Muscle of leg (tissue), 11 donors: Measurements from ENCODE around the gene MTHFD1. TPM values are rescaled to one million over a fixed set of nuclear protein-coding genes. Genes with fewer than 3 reads are reported as not detected.
"Not testable (repeated sequence)": the region's sequence is repeated elsewhere in the genome, so short reads cannot be mapped to it uniquely, and the experiment has no call there.

Experiments
- DNase-seq: peaks from one replicate; pipeline ENCODE4 v3.0.0; 2013
- H3K27ac ChIP-seq: one replicate; pipeline ENCODE4 v1.5.1; 2013; ENCODE audit warnings: mild to moderate bottlenecking, low read length, control low read depth
- H3K27me3 ChIP-seq: one replicate; pipeline ENCODE4 v1.6.1; 2013; ENCODE audit warnings: low read length; ENCODE audit not compliant: control insufficient read depth, insufficient read depth
- H3K36me3 ChIP-seq: one replicate; pipeline ENCODE4 v1.6.1; 2013; ENCODE audit warnings: low read length; ENCODE audit not compliant: control insufficient read depth, insufficient read depth
- H3K4me1 ChIP-seq: one replicate; pipeline ENCODE4 v1.6.1; 2013; ENCODE audit warnings: low read length; ENCODE audit not compliant: control insufficient read depth, insufficient read depth
- H3K4me3 ChIP-seq: one replicate; pipeline ENCODE4 v1.5.1; 2013; ENCODE audit warnings: low read length, control low read depth
- H3K9me3 ChIP-seq: replicated peaks from 2 replicates; pipeline ENCODE4 v1.6.1; 2013; ENCODE audit warnings: low read depth, low read length; ENCODE audit not compliant: control insufficient read depth
- WGBS: methylation state at CpG from one replicate; pipeline ENCODE4 v1.1.5; 2013; ENCODE audit warnings: missing lambda C conversion rate; ENCODE audit not compliant: insufficient coverage; 5-methylcytosine and 5-hydroxymethylcytosine counted together
- polyA plus RNA-seq, 8 donors: library from polyadenylated mRNA; unstranded; fragments of 120-200 nt; gene quantifications; one replicate each; pipeline versions ENCODE4 v1.2.1 to v1.2.3, GENCODE V29; 2013; ENCODE audit warnings: inconsistent platforms in 1 of 8, low replicate concordance in 1 of 8; ENCODE audit not compliant: insufficient read length in 8 of 8, insufficient read depth in 1 of 8
- total RNA-seq: library from RNA; stranded (reverse); fragments of 120-200 nt; gene quantifications from one replicate; pipeline ENCODE4 v1.2.4, GENCODE V29; 2013

The MTHFD1 gene
- total and polyA plus RNA-seq, 9 donors, result 21.2 to 52.9 (median 45.4) TPM

DNA sequence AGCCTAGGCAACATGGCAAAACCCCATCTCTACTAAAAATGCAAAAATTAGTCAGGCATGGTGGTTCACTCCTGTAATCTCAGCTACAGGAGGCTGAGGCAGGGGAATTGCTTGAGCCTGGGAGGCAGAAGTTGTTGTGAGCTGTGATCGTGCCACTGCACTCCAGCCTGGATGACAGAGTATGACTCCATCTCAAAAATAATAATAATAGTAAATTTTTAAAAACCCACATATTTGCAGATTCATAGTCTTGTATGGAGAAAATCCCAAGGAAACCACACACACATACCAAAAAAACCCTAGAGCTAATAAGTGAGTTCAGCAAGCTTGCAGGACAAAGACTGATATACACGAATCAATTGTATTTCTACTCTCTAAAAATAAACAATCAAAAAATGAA, 19.0 kb upstream of the MTHFD1 start:
- Histone ChIP-seq H3K27ac (no peak overlapping the region), H3K27me3 (no peaks in the 10 kb centered on the region), H3K9me3 (no peaks in the 10 kb centered on the region), H3K4me1 (no peaks in the 10 kb centered on the region), H3K36me3 (no peaks in the 10 kb centered on the region), H3K4me3 (no peak overlapping the region)
- DNase-seq, result no peak
- WGBS, result no CpG with 5 or more reads among the region's 2 CpGs

DNA sequence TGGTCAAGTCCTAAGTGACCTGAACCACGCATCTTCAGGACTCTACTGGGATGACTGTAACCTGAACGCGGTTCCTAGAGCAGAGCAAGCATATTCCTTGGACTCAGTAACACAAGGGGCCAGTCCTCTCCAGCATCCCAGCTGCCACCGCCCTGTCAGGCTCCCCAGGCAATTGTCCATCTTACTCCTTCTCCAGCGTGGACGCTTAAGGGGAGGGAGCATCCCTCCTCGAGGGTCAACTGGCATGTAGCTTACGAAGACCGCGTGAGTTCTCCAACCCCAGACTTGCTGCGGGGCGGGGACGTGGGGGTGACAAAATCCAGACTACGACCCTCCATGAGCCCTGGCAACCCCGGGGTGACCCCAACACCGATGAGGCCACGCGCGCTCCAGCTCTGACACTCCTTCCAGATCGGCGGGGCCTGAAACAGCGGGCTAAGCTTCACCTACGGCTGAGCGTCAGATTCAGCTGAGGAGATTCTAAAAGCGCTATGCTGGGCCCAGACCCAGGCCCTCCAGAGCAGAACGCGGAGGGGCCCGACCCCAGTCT, 846 bp upstream of the MTHFD1 start:
- peak; percentile 54 for DNase-seq
- Histone ChIP-seq H3K27ac (peak overlapping the region; percentile 80), H3K4me1 (peaks cover 14% of the 10 kb centered on the region), H3K9me3 (no peaks in the 10 kb centered on the region), H3K4me3 (peak overlapping the region; percentile 92), H3K27me3 (no peaks in the 10 kb centered on the region), H3K36me3 (peaks cover 9% of the 10 kb centered on the region)
- WGBS, result 2% methylated on average over 25 of the region's 28 CpGs

DNA sequence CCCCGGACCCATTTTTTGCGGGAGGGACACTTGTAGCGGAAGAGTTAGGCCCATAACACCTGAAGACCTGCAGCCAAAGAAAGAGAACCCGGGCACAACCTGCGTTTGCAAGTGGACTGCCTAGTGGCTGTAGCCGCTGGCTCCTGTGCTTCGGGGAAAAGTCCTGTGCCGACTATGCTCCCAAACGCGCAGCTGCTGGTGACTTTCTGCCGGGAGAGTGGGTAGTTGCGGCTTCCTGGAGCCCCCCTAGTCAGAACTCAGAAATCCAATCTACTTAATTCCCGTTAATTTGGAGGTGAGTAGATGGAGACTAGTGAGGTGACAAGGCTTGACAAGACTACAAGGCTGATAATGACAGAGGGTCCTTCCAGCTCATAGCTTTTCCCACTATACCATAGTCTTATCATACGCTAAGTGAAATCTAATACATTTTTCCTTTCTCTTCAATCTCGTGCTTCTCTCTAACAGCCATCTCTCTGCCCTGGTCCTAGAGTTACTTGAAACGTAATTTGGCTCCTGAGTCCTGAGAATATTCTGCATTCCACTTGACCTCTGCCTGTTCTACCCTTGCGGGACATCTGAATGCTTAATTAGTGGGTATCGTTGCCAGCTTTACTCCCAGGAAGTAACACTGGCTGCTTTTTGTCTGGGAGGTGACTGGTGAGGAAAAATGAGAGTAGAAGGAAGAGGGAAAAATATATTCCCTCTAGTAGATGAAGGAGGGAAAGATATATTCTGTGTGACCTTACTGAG, 556 bp downstream of the MTHFD1 start:
- Histone ChIP-seq H3K9me3 (no peaks in the 10 kb centered on the region), H3K4me1 (peaks cover 14% of the 10 kb centered on the region), H3K36me3 (peaks cover 9% of the 10 kb centered on the region), H3K27me3 (no peaks in the 10 kb centered on the region), H3K4me3 (peak overlapping the region; percentile 92), H3K27ac (peak overlapping the region; percentile 84)
- 0% methylated on average over 9 of the region's 18 CpGs for WGBS
- peak; percentile 59 for DNase-seq

DNA sequence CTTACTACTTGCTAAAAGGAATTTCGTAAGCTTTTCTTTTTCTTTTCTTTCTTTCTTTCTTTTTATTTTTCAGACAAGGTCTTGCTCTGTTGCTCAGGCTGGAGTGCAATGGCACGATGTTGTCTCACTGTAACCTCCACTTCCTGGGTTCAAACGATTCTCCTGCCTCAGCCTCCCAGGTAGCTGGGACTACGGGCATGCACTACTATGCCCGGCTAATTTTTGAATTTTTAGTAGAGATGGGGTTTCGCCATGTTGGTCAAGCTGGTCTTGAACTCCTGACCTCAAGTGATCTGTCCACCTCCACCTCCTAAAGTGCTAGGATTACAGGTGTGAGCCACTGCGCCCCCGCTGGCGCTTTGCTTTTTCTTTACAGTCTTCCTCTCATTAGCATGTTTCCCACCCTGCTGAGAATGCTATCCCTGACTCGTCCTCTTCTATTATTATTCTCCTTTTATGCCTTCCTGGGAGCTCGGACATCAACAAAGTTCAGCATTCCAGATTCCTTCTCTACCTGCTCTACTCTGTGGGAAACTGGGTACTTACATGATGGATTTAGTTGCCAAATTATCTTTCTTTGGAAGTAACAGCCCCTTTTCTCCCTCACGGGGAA, 3.1 kb downstream of the MTHFD1 start:
- no peak overlapping the region for H3K4me3 ChIP-seq
- H3K4me1 ChIP-seq, result peaks cover 14% of the 10 kb centered on the region
- WGBS, result 67% methylated on average over 7 of the region's 12 CpGs
- no peaks in the 10 kb centered on the region for H3K27me3 ChIP-seq
- H3K9me3 ChIP-seq, result no peaks in the 10 kb centered on the region
- no peak for DNase-seq
- no peak overlapping the region for H3K27ac ChIP-seq
- peaks cover 9% of the 10 kb centered on the region for H3K36me3 ChIP-seq

DNA sequence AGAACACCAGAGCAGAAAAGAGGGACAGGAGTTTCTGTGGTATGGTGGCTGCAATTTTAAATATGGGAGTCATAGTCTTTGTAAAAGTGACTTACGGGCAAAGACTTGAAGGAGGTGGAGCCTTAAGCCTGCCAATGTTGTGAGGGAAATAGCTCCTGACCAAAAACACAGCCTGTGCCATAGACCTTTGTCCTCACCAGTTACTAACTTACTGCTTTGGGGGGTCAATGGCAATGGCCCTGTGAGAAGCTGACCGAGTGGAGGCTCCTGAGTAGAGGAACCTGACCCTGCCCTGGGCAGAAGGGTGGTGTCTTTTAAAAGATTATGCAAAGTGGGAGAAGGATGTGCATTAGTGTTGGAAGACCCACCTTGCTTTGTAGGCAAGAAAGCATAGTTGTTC, 3.8 kb downstream of the MTHFD1 start:
- DNase-seq, result no peak
- no CpG with 5 or more reads among the region's 2 CpGs for WGBS
- Histone ChIP-seq H3K27ac (no peak overlapping the region), H3K4me1 (peaks cover 13% of the 10 kb centered on the region), H3K9me3 (no peaks in the 10 kb centered on the region), H3K27me3 (no peaks in the 10 kb centered on the region), H3K36me3 (peaks cover 9% of the 10 kb centered on the region), H3K4me3 (no peak overlapping the region)

DNA sequence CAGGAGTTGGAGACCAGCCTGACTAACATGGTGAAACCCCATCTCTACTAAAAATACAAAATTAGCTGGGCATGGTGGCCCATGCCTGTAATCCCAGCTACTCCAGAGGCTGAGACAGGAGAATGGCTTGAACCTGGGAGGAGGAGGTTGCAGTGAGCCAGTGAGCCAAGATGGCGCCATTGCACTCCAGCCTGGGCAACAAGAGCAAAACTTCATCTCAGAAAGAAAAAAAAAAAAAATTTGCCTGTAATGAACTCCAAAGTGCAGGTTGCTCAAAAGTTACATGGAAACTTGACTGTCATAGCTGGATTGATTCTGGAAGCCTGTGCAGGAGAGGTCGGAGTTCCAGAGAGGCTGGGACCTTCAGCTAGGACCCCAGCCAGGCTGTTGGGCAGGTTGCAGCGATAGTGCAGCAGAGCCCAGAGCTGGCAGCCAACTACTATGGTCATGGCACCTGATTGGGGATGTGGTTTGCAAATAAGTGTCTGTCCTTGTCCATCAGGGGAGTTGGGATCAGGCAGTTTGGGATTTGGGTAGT, 5.1 kb downstream of the MTHFD1 start:
- H3K9me3 ChIP-seq, H3K36me3 ChIP-seq, H3K4me1 ChIP-seq, H3K27ac ChIP-seq, H3K27me3 ChIP-seq, H3K4me3 ChIP-seq, DNase-seq: not testable (repeated sequence)
- 92% methylated on average over 2 of the region's 3 CpGs for WGBS

DNA sequence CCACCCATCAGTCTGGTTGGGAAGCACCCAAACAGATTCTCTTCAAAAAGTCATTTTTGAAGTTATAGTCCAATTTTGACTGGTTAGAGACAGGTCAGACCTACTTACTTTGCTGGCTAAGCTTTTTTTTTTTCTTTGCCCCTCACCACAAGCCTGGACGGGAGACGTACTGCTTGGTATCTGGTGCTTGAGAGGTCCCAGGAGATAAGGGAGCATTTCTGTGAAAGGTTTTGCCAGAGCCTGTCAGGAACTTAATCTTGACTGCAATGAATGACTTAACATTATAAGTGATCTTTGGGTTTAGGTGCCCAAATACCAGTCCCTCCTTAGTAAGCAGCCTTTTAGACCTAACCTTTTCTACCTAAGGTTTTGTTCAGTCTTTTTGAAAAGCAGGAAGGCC, 6.3 kb downstream of the MTHFD1 start:
- DNase-seq, result no peak
- no peaks in the 10 kb centered on the region for H3K9me3 ChIP-seq
- H3K36me3 ChIP-seq, result peaks cover 9% of the 10 kb centered on the region
- H3K4me1 ChIP-seq, result peaks cover 1% of the 10 kb centered on the region
- no CpG with 5 or more reads among the region's 2 CpGs for WGBS
- H3K27ac ChIP-seq, result no peak overlapping the region
- no peak overlapping the region for H3K4me3 ChIP-seq
- H3K27me3 ChIP-seq, result no peaks in the 10 kb centered on the region

DNA sequence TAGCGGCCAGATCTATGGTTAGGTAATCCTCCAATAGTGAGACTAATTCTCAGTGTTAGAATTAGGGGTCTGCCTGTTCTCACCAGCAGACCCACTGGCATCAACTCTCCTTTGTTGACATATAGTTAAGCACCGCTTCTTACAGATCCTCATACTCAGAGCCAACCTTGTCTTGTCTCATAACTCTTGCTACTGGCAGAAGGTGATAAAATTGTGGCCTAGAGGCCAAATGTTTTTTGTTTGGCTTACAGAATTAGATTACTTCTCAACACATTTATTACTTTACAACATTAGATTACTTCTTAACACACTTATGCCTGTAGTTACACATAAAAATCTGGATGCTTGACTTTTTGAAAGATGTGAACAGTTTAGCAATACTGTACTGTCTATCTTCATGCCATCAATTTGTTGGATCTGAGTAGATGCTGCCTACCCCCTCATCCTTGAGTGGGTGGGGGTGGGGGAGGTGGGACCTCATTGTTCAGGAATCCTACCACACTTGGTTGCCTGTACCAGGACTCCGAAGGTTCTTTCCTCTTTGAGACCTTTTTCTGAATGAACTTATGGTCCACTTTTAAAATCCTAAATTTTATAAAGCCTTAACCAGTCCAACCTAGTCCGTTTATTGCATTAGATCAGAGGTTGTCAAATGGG, 7.0 kb downstream of the MTHFD1 start:
- DNase-seq, result no peak

DNA sequence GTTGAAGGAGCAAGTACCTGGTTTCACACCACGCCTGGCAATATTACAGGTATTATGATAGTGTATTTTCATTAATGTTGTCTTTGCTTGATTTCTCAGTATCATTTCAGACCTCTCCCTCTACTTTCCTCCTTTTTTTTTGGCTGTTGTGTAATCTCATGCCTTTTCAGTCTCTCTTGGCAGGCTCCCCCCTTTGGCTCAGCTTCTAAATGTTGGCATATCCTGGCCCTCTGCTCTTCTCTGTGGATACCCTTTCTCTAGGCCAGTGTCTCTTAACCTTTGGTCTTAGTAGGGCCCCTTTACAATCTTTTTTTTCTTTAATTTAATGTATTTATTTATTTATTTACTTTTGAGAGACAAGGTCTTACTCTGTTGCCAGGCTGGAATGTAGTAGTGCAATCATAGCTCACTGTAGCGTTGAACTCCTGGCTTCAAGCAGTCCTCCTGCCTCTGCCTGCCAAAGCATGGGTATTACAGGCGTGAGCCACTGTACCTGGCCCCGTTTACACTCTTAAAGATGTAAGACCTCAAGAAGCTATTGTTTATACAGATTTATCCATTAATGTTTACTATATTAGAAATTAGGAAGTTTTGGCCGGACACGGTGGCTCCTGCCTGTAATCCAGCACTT, 12.8 kb downstream of the MTHFD1 start:
- Histone ChIP-seq H3K27ac (no peak overlapping the region), H3K27me3 (no peaks in the 10 kb centered on the region)
- no CpG with 5 or more reads among the region's 6 CpGs for WGBS

More for the DNA sequence above, 7.0 kb downstream of the MTHFD1 start:
- Histone ChIP-seq H3K4me1 (no peaks in the 10 kb centered on the region), H3K36me3 (peaks cover 9% of the 10 kb centered on the region), H3K27me3 (no peaks in the 10 kb centered on the region), H3K27ac (no peak overlapping the region), H3K9me3 (no peaks in the 10 kb centered on the region), H3K4me3 (no peak overlapping the region)
- no CpG with 5 or more reads among the region's 4 CpGs for WGBS

More for the DNA sequence above, 12.8 kb downstream of the MTHFD1 start:
- no peak for DNase-seq
- Histone ChIP-seq H3K36me3 (peaks cover 19% of the 10 kb centered on the region), H3K4me3 (no peak overlapping the region), H3K9me3 (no peaks in the 10 kb centered on the region), H3K4me1 (no peaks in the 10 kb centered on the region)
